Endothelial cell of umbilical vein (primary cell): ENCODE results near the gene TXNRD1. TPM values are rescaled to one million over a fixed set of nuclear protein-coding genes. Genes with fewer than 3 reads are reported as not detected.

Experiments
- BruUV-seq: library from RNA; stranded (reverse); fragments of 400-500 nt; replicated peaks from 2 replicates; lab custom pipeline; 2021; lab: Mats Ljungman, UMichigan
- CTCF ChIA-PET: fragments of 300-600, 350-600 bp; sonication (Branson Sonifier 250); formaldehyde crosslinking; loops from one replicate; lab custom pipeline; 2021; ENCODE audit warnings: antibody characterized with exemption, inconsistent platforms; lab: Charles Lee
- POLR2A ChIA-PET: fragments of 300-600, 350-600 bp; sonication (Branson Sonifier 250); formaldehyde crosslinking; loops from one replicate; lab custom pipeline; 2021; ENCODE audit warnings: antibody characterized with exemption, inconsistent platforms; lab: Charles Lee
- DNase-seq: peaks from one replicate; pipeline ENCODE4 v3.0.0-alpha.2; 2011; ENCODE audit warnings: low read depth, low spot score
- FAIRE-seq: peaks from 2 replicates; lab custom pipeline; 2011; peaks lifted over from hg19 to GRCh38; lab: Jason Lieb, UNC
- H2AFZ ChIP-seq: 2 replicates; pipeline ENCODE4 v1.6.0; 2012; ENCODE audit warnings: low read depth, low read length, control low read depth, inconsistent platforms
- H3K27ac ChIP-seq: 2 replicates; pipeline ENCODE4 v1.5.1; 2011; ENCODE audit warnings: low read depth, mild to moderate bottlenecking, control low read depth, low read length, moderate library complexity; ENCODE audit not compliant: insufficient read depth
- H3K27me3 ChIP-seq, 2 experiments: 2 replicates each; pipeline versions ENCODE4 v1.6.0 to v1.6.1; 2011; ENCODE audit warnings: low read length in 2 of 2, mixed read lengths in 1 of 2; ENCODE audit not compliant: control insufficient read depth in 2 of 2, insufficient read depth in 2 of 2
- H3K36me3 ChIP-seq, 2 experiments: 2 replicates in 1 of 2; 3 replicates in 1 of 2; pipeline ENCODE4 v1.5.1; 2011; ENCODE audit warnings: low read length in 2 of 2, mild to moderate bottlenecking in 1 of 2, moderate library complexity in 1 of 2; ENCODE audit not compliant: control insufficient read depth in 2 of 2, insufficient read depth in 2 of 2; ENCODE audit errors: extremely low read depth in 1 of 2
- H3K4me1 ChIP-seq: 3 replicates; pipeline ENCODE4 v1.5.1; 2011; ENCODE audit warnings: mild to moderate bottlenecking, low read length; ENCODE audit not compliant: control insufficient read depth, insufficient read depth; ENCODE audit errors: extremely low read depth
- H3K4me2 ChIP-seq: 2 replicates; pipeline ENCODE4 v1.6.1; 2011; ENCODE audit warnings: low read length, control low read depth, mixed read lengths; ENCODE audit not compliant: insufficient read depth
- H3K4me3 ChIP-seq, 3 experiments: fragments of 200-600 bp in 1 of 3; sonication (generic), shearing (Covaris generic) in 1 of 3; replicated peaks in 1 of 3; 2 replicates each; pipeline ENCODE4 v1.5.1; 2011 to 2016; ENCODE audit warnings: control low read depth in 3 of 3, low read length in 3 of 3, mild to moderate bottlenecking in 2 of 3, inconsistent platforms in 1 of 3, low read depth in 1 of 3, moderate library complexity in 1 of 3; ENCODE audit not compliant: insufficient read depth in 1 of 3
- H3K79me2 ChIP-seq: 2 replicates; pipeline ENCODE4 v1.6.0; 2012; ENCODE audit warnings: low read length, inconsistent platforms; ENCODE audit not compliant: control insufficient read depth, insufficient read depth
- H3K9ac ChIP-seq: replicated peaks from 2 replicates; pipeline ENCODE3; 2011; ENCODE audit warnings: low read length, control low read depth; ENCODE audit not compliant: insufficient read depth; ENCODE audit errors: extremely low read depth
- H3K9me1 ChIP-seq: replicated peaks from 3 replicates; pipeline ENCODE4 v1.6.0; 2011; ENCODE audit warnings: mild to moderate bottlenecking, low read length; ENCODE audit not compliant: control insufficient read depth, insufficient read depth; ENCODE audit errors: extremely low read depth
- H3K9me3 ChIP-seq: replicated peaks from 2 replicates; pipeline ENCODE4 v1.5.1; 2012; ENCODE audit warnings: low read length, inconsistent platforms; ENCODE audit not compliant: control insufficient read depth, insufficient read depth
- H4K20me1 ChIP-seq: replicated peaks from 2 replicates; pipeline ENCODE3; 2011; ENCODE audit warnings: mild to moderate bottlenecking, low read length; ENCODE audit not compliant: control insufficient read depth, insufficient read depth; ENCODE audit errors: extremely low read depth
- EZH2 ChIP-seq: IDR thresholded peaks from 2 replicates; pipeline ENCODE4 v1.6.1; 2012; ENCODE audit warnings: borderline replicate concordance, low read depth, mild to moderate bottlenecking, moderate library complexity, low read length, inconsistent platforms; ENCODE audit not compliant: severe bottlenecking
- FOS ChIP-seq: IDR thresholded peaks from 2 replicates; pipeline ENCODE4 v1.6.1; 2011; ENCODE audit warnings: mild to moderate bottlenecking, low read length, moderate library complexity, borderline replicate concordance; ENCODE audit not compliant: insufficient read depth
- GATA2 ChIP-seq: IDR thresholded peaks from 2 replicates; pipeline ENCODE4 v1.7.0; 2011; ENCODE audit warnings: low read depth, mild to moderate bottlenecking, moderate library complexity, mixed read lengths, low read length; ENCODE audit not compliant: insufficient read length, insufficient read depth
- JUN ChIP-seq: IDR thresholded peaks from 2 replicates; pipeline ENCODE4 v1.6.1; 2011; ENCODE audit warnings: borderline replicate concordance, low read depth; ENCODE audit not compliant: insufficient read length, insufficient read depth
- MYC ChIP-seq: IDR thresholded peaks from one replicate; pipeline ENCODE4 v1.6.1; 2011; ENCODE audit warnings: mild to moderate bottlenecking, low read depth, low read length
- POLR2A ChIP-seq: IDR thresholded peaks from 2 replicates; pipeline ENCODE4 v1.6.1; 2012; ENCODE audit warnings: low read depth, mild to moderate bottlenecking, control low read depth, low read length
- POLR2AphosphoS5 ChIP-seq: IDR thresholded peaks from 2 replicates; pipeline ENCODE4 v1.6.1; 2012; ENCODE audit warnings: low read depth, mild to moderate bottlenecking, control low read depth, low read length, moderate library complexity; ENCODE audit not compliant: insufficient read depth
- dilution Hi-C: fragments of 300-500 bp; cut with MboI; formaldehyde crosslinking; loops from one replicate; pipeline ENCODE4 v1.15.0; 2019; ENCODE audit warnings: low sequenced_read_pairs; ENCODE audit not compliant: extremely low pct_ligation_motif_present
- intact Hi-C: fragments of 100-400 bp; cut with micrococcal nuclease; formaldehyde crosslinking; loops from one replicate; pipeline ENCODE4 v1.10.0; 2022
- polyA plus RNA-seq, 4 experiments: library from polyadenylated mRNA; depleted of rRNA in 3 of 4; stranded (reverse) in 3 of 4; unstranded in 1 of 4; fragments of >200 nt; gene quantifications; 2 replicates each; pipeline versions ENCODE4 v1.2.1 to v1.2.3, GENCODE V29; 2011 to 2012; ENCODE audit warnings: missing spikeins in 1 of 4
- total RNA-seq: library from RNA; stranded (reverse); gene quantifications from 2 replicates; pipeline ENCODE4 v1.2.3, GENCODE V29; 2021
- TF ChIP-seq, protein P1 (sequence below): IDR thresholded peaks from 2 replicates; pipeline ENCODE4 v1.6.1; 2011; ENCODE audit not compliant: insufficient read depth, insufficient read length
- TF ChIP-seq, protein P2 (sequence below), 2 donors: IDR thresholded peaks; 1 replicate in 1 of 2; 2 replicates in 1 of 2; pipeline ENCODE4 v1.5.1; 2011; ENCODE audit warnings: low read length in 2 of 2, mild to moderate bottlenecking in 2 of 2, moderate library complexity in 2 of 2, control low read depth in 1 of 2, inconsistent platforms in 1 of 2, low read depth in 1 of 2; ENCODE audit not compliant: insufficient read depth in 1 of 2; ENCODE audit errors: extremely low read depth in 1 of 2

Gene TXNRD1
- total and polyA plus RNA-seq, 2 donors (not counting 3 experiments of a cell fraction or from before 2014, with no cell fraction given) = 309 to 566 TPM

DNA sequence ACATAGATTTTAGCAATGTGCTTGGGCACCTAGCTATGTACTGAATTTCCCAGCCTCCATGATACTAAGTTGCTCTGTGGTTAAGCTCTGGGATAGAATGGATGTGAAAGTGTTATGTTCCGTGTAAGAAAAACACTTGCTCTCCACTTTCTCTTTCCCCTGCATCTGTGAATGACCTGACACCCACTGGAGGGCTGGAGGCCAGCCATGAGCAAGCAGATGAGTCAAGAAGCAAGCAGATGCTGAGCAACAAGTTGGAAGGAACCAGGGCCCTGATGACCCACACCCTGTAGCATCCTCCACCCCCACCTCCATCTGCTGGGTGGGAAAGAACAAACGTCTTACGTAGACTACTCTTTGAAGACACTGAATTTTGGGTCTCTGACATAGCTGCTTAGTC, 144.6 kb downstream of the TXNRD1 start:
- Histone ChIP-seq H4K20me1 (no peaks in the 10 kb centered on the region), H3K9ac (no peak overlapping the region), H3K79me2 (no peaks in the 10 kb centered on the region), H3K36me3 (no peaks in the 10 kb centered on the region), H3K4me3 (no peak overlapping the region), H2AFZ (no peak overlapping the region), H3K27me3 (no peaks in the 10 kb centered on the region), H3K9me3 (no peaks in the 10 kb centered on the region), H3K4me1 (peaks cover 2% of the 10 kb centered on the region), H3K9me1 (no peaks in the 10 kb centered on the region), H3K27ac (no peak overlapping the region), H3K4me2 (no peak overlapping the region)
- BruUV-seq = no TSS peak
- ChIA-PET CTCF (interaction anchor here (0.7 kb wide), 1 partner anchor 78 kb away, joined by 4 read pairs; no protein-coding TSS in a partner anchor), POLR2A (no interaction called here)
- no peak for TF ChIP-seq MYC
- no peak for TF ChIP-seq GATA2
- no peak for TF ChIP-seq JUN
- TF ChIP-seq POLR2A = no peak
- TF ChIP-seq FOS = no peak
- TF ChIP-seq, protein P1, sequence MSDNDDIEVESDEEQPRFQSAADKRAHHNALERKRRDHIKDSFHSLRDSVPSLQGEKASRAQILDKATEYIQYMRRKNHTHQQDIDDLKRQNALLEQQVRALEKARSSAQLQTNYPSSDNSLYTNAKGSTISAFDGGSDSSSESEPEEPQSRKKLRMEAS = no peak
- TF ChIP-seq, protein P2, sequence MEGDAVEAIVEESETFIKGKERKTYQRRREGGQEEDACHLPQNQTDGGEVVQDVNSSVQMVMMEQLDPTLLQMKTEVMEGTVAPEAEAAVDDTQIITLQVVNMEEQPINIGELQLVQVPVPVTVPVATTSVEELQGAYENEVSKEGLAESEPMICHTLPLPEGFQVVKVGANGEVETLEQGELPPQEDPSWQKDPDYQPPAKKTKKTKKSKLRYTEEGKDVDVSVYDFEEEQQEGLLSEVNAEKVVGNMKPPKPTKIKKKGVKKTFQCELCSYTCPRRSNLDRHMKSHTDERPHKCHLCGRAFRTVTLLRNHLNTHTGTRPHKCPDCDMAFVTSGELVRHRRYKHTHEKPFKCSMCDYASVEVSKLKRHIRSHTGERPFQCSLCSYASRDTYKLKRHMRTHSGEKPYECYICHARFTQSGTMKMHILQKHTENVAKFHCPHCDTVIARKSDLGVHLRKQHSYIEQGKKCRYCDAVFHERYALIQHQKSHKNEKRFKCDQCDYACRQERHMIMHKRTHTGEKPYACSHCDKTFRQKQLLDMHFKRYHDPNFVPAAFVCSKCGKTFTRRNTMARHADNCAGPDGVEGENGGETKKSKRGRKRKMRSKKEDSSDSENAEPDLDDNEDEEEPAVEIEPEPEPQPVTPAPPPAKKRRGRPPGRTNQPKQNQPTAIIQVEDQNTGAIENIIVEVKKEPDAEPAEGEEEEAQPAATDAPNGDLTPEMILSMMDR (IDR thresholded peaks at IDR 0.05; ENCODE audit: extremely low read depth in 1 of 2, insufficient read depth in 1 of 2, low read depth in 1 of 2, low read length in 2 of 2) = no peak
- TF ChIP-seq EZH2 = no peak
- TF ChIP-seq POLR2AphosphoS5 = no peak
- no peak for DNase-seq
- no peak for FAIRE-seq
- dilution Hi-C loops (no loop called here), intact Hi-C loops (no loop called here)
